HL-60 (cell line): ENCODE data around the gene TOP1.

Experiments used
- DNase-seq, 2 experiments: peaks; one replicate each; pipeline ENCODE4 v3.0.0-alpha.2; 2010 to 2020; ENCODE audit warnings: low read depth in 1 of 2, low spot score in 1 of 2
- H3K27ac ChIP-seq: fragments of 250-450 bp; sonication (Bioruptor Pico); replicated peaks from 2 replicates; pipeline ENCODE4 v1.5.1; 2020; ENCODE audit warnings: mild to moderate bottlenecking, moderate library complexity
- H3K27me3 ChIP-seq: fragments of 250-450 bp; sonication (Bioruptor Pico); 2 replicates; pipeline ENCODE4 v1.5.1; 2021; ENCODE audit warnings: mild to moderate bottlenecking, moderate library complexity; ENCODE audit not compliant: insufficient read depth, poor library complexity, severe bottlenecking
- H3K4me3 ChIP-seq: replicated peaks from 2 replicates; pipeline ENCODE4 v1.5.1; 2011; ENCODE audit warnings: mild to moderate bottlenecking, control low read depth, low read length; ENCODE audit not compliant: insufficient read depth
- GABPA ChIP-seq: IDR thresholded peaks from 2 replicates; pipeline ENCODE4 v1.6.1; 2012; ENCODE audit warnings: low read depth
- POLR2AphosphoS5 ChIP-seq: IDR thresholded peaks from 2 replicates; pipeline ENCODE4 v1.6.1; 2012; ENCODE audit warnings: low read depth
- SPI1 ChIP-seq: IDR thresholded peaks from 2 replicates; pipeline ENCODE4 v1.6.1; 2012; ENCODE audit warnings: low read depth, mild to moderate bottlenecking, borderline replicate concordance
- TF ChIP-seq, protein P1 (sequence below): IDR thresholded peaks from 2 replicates; pipeline ENCODE4 v1.6.1; 2012; ENCODE audit warnings: low read depth; ENCODE audit not compliant: insufficient replicate concordance
- TF ChIP-seq, protein P2 (sequence below): IDR thresholded peaks from one replicate; pipeline ENCODE4 v1.5.1; 2011; ENCODE audit warnings: low read length, control low read depth, inconsistent platforms; ENCODE audit not compliant: insufficient read depth

TOP1 gene

DNA sequence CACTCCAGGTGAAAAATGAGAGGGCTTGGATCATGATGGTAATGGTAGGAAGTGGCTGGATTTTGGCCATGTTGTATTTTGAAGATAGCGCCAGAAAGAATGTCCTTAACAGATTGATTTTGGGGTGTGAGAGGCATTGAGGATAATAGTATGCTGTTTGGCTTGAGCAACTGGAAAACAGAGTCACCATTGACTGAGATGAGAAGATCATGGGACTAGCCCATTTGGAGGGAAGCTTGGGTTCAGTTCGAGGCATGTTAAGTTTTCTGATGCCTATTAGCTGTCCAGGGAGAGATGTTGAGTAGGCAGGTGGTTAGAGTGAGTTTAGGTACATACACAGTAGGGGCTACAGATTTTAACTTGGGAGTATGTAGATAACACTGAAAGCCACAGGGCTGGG, 132.1 kb downstream of the TOP1 start:
- no peak for TF ChIP-seq SPI1
- no peak for TF ChIP-seq POLR2AphosphoS5
- TF ChIP-seq, protein P1, sequence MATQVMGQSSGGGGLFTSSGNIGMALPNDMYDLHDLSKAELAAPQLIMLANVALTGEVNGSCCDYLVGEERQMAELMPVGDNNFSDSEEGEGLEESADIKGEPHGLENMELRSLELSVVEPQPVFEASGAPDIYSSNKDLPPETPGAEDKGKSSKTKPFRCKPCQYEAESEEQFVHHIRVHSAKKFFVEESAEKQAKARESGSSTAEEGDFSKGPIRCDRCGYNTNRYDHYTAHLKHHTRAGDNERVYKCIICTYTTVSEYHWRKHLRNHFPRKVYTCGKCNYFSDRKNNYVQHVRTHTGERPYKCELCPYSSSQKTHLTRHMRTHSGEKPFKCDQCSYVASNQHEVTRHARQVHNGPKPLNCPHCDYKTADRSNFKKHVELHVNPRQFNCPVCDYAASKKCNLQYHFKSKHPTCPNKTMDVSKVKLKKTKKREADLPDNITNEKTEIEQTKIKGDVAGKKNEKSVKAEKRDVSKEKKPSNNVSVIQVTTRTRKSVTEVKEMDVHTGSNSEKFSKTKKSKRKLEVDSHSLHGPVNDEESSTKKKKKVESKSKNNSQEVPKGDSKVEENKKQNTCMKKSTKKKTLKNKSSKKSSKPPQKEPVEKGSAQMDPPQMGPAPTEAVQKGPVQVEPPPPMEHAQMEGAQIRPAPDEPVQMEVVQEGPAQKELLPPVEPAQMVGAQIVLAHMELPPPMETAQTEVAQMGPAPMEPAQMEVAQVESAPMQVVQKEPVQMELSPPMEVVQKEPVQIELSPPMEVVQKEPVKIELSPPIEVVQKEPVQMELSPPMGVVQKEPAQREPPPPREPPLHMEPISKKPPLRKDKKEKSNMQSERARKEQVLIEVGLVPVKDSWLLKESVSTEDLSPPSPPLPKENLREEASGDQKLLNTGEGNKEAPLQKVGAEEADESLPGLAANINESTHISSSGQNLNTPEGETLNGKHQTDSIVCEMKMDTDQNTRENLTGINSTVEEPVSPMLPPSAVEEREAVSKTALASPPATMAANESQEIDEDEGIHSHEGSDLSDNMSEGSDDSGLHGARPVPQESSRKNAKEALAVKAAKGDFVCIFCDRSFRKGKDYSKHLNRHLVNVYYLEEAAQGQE, result no peak
- TF ChIP-seq, protein P2, sequence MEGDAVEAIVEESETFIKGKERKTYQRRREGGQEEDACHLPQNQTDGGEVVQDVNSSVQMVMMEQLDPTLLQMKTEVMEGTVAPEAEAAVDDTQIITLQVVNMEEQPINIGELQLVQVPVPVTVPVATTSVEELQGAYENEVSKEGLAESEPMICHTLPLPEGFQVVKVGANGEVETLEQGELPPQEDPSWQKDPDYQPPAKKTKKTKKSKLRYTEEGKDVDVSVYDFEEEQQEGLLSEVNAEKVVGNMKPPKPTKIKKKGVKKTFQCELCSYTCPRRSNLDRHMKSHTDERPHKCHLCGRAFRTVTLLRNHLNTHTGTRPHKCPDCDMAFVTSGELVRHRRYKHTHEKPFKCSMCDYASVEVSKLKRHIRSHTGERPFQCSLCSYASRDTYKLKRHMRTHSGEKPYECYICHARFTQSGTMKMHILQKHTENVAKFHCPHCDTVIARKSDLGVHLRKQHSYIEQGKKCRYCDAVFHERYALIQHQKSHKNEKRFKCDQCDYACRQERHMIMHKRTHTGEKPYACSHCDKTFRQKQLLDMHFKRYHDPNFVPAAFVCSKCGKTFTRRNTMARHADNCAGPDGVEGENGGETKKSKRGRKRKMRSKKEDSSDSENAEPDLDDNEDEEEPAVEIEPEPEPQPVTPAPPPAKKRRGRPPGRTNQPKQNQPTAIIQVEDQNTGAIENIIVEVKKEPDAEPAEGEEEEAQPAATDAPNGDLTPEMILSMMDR, result no peak
- no peak for TF ChIP-seq GABPA
- Histone ChIP-seq H3K27me3 (peaks cover 6% of the 10 kb centered on the region), H3K4me3 (no peak overlapping the region), H3K27ac (no peak overlapping the region)
- no peak for DNase-seq

DNA sequence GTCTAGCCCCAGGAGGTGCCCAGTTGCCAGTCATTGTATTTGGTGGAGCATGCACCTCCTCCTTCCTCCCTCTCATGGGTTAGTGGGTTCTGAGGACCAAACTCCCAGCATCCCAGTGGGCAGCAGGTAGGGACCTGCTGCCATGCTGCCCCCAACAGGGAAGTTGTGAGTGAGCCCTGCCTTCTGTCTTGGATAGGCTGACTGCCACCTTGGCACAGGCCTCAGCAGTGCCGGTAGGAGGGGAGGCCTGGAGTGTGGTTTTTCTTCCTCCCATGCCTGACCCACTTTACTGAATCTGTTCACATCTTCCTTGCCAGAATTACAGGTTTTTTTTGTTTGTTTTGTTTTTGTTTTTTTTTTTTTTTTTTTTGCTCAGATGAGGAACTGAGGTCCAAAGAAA, 133.3 kb downstream of the TOP1 start:
- TF ChIP-seq, protein P2, result no peak
- TF ChIP-seq POLR2AphosphoS5, result no peak
- no peak for TF ChIP-seq SPI1
- no peak for TF ChIP-seq GABPA
- TF ChIP-seq, protein P1, result no peak
- peaks cover 6% of the 10 kb centered on the region for H3K27me3 ChIP-seq
- H3K27ac ChIP-seq, result no peak overlapping the region
- DNase-seq, result no peak
- H3K4me3 ChIP-seq, result no peak overlapping the region

DNA sequence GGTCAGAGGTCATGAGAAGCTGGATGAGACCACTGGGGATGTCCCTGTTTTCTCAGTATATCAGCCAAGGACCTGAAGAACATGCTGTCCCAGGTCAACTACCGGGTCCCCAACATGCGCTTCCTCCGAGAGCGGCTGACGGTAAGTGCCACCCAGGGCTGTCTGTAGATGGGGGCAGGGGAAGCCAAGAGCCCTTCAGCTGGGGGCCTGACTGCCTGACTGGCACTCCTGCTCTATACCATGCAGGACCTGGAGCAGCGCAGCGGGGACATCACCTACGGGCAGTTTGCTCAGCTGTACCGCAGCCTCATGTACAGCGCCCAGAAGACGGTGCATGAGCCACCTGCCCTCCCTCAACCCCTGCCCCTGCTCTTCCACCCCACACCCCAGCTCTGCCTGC, 133.8 kb downstream of the TOP1 start:
- no peak for DNase-seq
- no peak overlapping the region for H3K4me3 ChIP-seq
- TF ChIP-seq, protein P2, result no peak
- TF ChIP-seq POLR2AphosphoS5, result no peak
- no peak overlapping the region for H3K27ac ChIP-seq
- H3K27me3 ChIP-seq, result peaks cover 8% of the 10 kb centered on the region

DNA sequence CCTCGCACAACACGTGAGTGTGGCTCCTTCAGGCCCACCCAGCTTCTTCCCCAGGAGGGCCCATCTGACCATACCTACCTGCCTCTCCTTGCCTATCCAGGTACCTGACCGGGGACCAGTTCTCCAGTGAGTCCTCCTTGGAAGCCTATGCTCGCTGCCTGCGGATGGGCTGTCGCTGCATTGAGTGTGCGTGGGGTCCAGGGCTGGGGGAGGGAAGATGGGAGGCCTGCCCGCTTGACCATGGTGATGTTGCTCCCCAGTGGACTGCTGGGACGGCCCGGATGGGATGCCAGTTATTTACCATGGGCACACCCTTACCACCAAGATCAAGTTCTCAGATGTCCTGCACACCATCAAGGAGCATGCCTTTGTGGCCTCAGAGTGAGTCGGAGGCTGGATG, 135.2 kb downstream of the TOP1 start:
- H3K4me3 ChIP-seq, result no peak overlapping the region
- H3K27me3 ChIP-seq, result peaks cover 6% of the 10 kb centered on the region
- no peak for DNase-seq
- H3K27ac ChIP-seq, result no peak overlapping the region
- TF ChIP-seq GABPA, result no peak
- TF ChIP-seq, protein P1, result no peak
- TF ChIP-seq, protein P2, result no peak
- no peak for TF ChIP-seq SPI1
- no peak for TF ChIP-seq POLR2AphosphoS5
